Measurements from ENCODE around the gene TMEM30B.

TMEM30B gene

DNA sequence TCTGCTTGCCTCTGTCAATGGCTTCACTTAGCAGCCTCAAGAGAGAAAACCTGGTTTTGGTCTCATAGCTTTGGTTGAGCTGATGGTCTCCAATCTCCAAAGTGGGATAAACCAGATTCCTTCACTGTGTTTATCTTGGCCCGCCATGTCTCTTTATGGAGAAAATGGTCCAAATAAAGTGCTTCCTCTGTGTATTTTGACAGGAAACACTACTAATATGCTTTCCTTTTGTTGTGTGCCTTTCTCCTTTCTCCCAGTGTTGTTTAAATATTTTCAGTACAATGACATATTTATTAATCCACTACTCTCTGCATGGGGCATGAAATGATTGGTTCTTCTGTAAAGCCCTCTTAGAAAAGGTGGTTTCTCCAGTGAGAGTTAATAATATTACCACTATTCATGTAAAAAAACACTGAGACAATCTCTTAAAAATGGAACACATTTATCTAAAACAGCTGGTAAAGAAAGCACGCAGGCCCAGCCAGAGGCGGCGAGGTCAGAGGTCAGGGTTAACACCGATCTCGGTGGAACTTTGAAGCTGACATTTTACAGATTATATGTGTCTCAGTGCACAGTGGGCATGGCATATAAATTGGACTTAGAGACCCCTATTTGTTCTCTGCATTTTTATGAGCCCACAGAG lies 24.2 kb downstream of the TMEM30B start:
- CTCF ChIA-PET = interaction anchor here (0.7 kb wide), 1 partner anchor 18 kb away, joined by 3 read pairs; no protein-coding TSS in a partner anchor
- TF ChIP-seq FOXA1 (IDR thresholded peaks at IDR 0.05) (no peak), CTBP1 (IDR thresholded peaks at IDR 0.05; ENCODE audit: borderline replicate concordance) (no peak), TARDBP (IDR thresholded peaks at IDR 0.05) (no peak), FOXK2 (IDR thresholded peaks at IDR 0.05) (no peak), L3MBTL2 (conservative IDR thresholded peaks at IDR 0.05) (no peak), NFRKB (IDR thresholded peaks at IDR 0.05) (no peak), ZNF384 (IDR thresholded peaks at IDR 0.05) (no peak), BHLHE40 (IDR thresholded peaks at IDR 0.05; ENCODE audit: borderline replicate concordance) (no peak), SP1 (IDR thresholded peaks at IDR 0.05) (no peak)
- POLR2A ChIA-PET = no interaction called here
- DNase-seq (ENCODE audit: extremely low spot score) = no peak

DNA sequence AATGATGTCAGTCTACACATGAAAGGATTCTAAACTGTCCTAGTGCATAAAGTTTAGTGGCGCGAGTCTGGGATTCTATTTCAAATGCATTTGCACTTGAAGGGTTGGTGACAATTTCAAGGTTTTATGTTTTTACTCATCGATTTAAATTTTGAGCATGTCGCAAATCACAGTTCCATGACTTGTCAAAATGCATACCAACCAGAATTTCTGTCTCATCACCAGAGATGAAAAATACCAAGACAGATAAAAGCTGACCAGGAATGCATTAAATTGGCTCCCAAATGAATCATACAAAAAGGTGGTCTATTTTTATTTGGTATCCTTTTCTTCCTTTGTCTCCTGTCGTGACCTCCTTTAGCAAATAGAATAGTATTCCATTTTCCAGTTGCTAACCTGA lies 25.2 kb downstream of the TMEM30B start:
- ChIA-PET CTCF (no interaction called here), POLR2A (no interaction called here)
- TF ChIP-seq NFRKB (IDR thresholded peaks at IDR 0.05) = no peak
- TF ChIP-seq, protein P1, sequence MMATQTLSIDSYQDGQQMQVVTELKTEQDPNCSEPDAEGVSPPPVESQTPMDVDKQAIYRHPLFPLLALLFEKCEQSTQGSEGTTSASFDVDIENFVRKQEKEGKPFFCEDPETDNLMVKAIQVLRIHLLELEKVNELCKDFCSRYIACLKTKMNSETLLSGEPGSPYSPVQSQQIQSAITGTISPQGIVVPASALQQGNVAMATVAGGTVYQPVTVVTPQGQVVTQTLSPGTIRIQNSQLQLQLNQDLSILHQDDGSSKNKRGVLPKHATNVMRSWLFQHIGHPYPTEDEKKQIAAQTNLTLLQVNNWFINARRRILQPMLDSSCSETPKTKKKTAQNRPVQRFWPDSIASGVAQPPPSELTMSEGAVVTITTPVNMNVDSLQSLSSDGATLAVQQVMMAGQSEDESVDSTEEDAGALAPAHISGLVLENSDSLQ (IDR thresholded peaks at IDR 0.05) = no peak
- no peak for DNase-seq (ENCODE audit: extremely low spot score)

GRCh38 chr14:61254808-61255526 lies 26.2 kb downstream of the TMEM30B start:
- no peak for DNase-seq (ENCODE audit: extremely low spot score)
- POLR2A ChIA-PET = no interaction called here
- CTCF ChIA-PET = no interaction called here
- no peak for TF ChIP-seq ARNT (IDR thresholded peaks at IDR 0.05)
- no peak for TF ChIP-seq SP1 (IDR thresholded peaks at IDR 0.05)

- POLR2A ChIA-PET = interaction anchor here (0.6 kb wide), 1 partner anchor 628 kb away, joined by 3 read pairs; no protein-coding TSS in a partner anchor
Observed at GRCh38 chr14:61253064-61253738, 27.9 kb downstream of the TMEM30B start.

GRCh38 chr14:61252369-61253063 lies 28.6 kb downstream of the TMEM30B start:
- TF ChIP-seq, protein P1 (IDR thresholded peaks at IDR 0.05) = no peak
- no peak for TF ChIP-seq ZNF384 (IDR thresholded peaks at IDR 0.05)
- TF ChIP-seq SP1 (IDR thresholded peaks at IDR 0.05) = no peak
- no peak for TF ChIP-seq ELF4 (IDR thresholded peaks at IDR 0.05)
- no peak for TF ChIP-seq FOXA1 (IDR thresholded peaks at IDR 0.05)
- TF ChIP-seq ARNT (IDR thresholded peaks at IDR 0.05) = no peak
- TF ChIP-seq L3MBTL2 (conservative IDR thresholded peaks at IDR 0.05) = no peak
- no peak for TF ChIP-seq FOXK2 (IDR thresholded peaks at IDR 0.05)
- no peak for TF ChIP-seq SUZ12 (IDR thresholded peaks at IDR 0.05)
- POLR2A ChIA-PET = no interaction called here
- CTCF ChIA-PET = interaction anchor here (0.7 to 1.6 kb wide), 5 partner anchors 24 to 230 kb away, joined by 3 to 5 read pairs (median 3); no protein-coding TSS in a partner anchor
- peak; percentile 78 for DNase-seq (ENCODE audit: extremely low spot score)

More at GRCh38 chr14:61253064-61253738, 27.9 kb downstream of the TMEM30B start:
- TF ChIP-seq BHLHE40 (IDR thresholded peaks at IDR 0.05; ENCODE audit: borderline replicate concordance) (no peak), FOXA1 (IDR thresholded peaks at IDR 0.05) (no peak), SP1 (IDR thresholded peaks at IDR 0.05) (no peak), CTBP1 (IDR thresholded peaks at IDR 0.05; ENCODE audit: borderline replicate concordance) (no peak), HDGF (IDR thresholded peaks at IDR 0.05; ENCODE audit: borderline replicate concordance) (no peak), FOXK2 (IDR thresholded peaks at IDR 0.05) (no peak), ELF4 (IDR thresholded peaks at IDR 0.05) (no peak), ARNT (IDR thresholded peaks at IDR 0.05) (no peak), L3MBTL2 (conservative IDR thresholded peaks at IDR 0.05) (no peak), SUZ12 (IDR thresholded peaks at IDR 0.05) (no peak), FOXM1 (IDR thresholded peaks at IDR 0.05; ENCODE audit: borderline replicate concordance) (no peak), ZNF384 (IDR thresholded peaks at IDR 0.05) (no peak), TARDBP (IDR thresholded peaks at IDR 0.05) (no peak), LEF1 (IDR thresholded peaks at IDR 0.05; ENCODE audit: borderline replicate concordance) (no peak)
- TF ChIP-seq, protein P1 (IDR thresholded peaks at IDR 0.05) = no peak
- CTCF ChIA-PET = interaction anchor here (0.6 to 1.6 kb wide), 5 partner anchors 24 to 232 kb away, joined by 3 to 5 read pairs (median 4); no protein-coding TSS in a partner anchor
- no peak for DNase-seq (ENCODE audit: extremely low spot score)

- TF ChIP-seq LEF1 (IDR thresholded peaks at IDR 0.05; ENCODE audit: borderline replicate concordance) = no peak
- TF ChIP-seq HDGF (IDR thresholded peaks at IDR 0.05; ENCODE audit: borderline replicate concordance) = no peak
- TF ChIP-seq L3MBTL2 (conservative IDR thresholded peaks at IDR 0.05) = no peak
- TF ChIP-seq ZNF384 (IDR thresholded peaks at IDR 0.05) = no peak
- TF ChIP-seq FOXK2 (IDR thresholded peaks at IDR 0.05) = no peak
- ChIA-PET CTCF (no interaction called here), POLR2A (no interaction called here)
- no peak for DNase-seq (ENCODE audit: extremely low spot score)
Observed at GRCh38 chr14:61250063-61250462, 31.1 kb downstream of the TMEM30B start.
